GM21526 (cell line): Measurements from ENCODE around the gene HNRNPA3.
"Not testable (repeated sequence)": the region's sequence is repeated elsewhere in the genome, so short reads cannot be mapped to it uniquely, and the experiment has no call there.

Source experiments
- ATAC-seq: cut with Tn5 transposase; IDR thresholded peaks from one replicate; pipeline ENCODE4 v1.9.1; 2021; ENCODE audit warnings: moderate library complexity; ENCODE audit not compliant: unreplicated experiment, low FRiP score

The HNRNPA3 gene

GRCh38 chr2:177251165-177251542 is 38.6 kb downstream of the HNRNPA3 start:
- ATAC-seq = no peak

- ATAC-seq = no peak
Observed at GRCh38 chr2:177252808-177253531, 40.4 kb downstream of the HNRNPA3 start.

DNA sequence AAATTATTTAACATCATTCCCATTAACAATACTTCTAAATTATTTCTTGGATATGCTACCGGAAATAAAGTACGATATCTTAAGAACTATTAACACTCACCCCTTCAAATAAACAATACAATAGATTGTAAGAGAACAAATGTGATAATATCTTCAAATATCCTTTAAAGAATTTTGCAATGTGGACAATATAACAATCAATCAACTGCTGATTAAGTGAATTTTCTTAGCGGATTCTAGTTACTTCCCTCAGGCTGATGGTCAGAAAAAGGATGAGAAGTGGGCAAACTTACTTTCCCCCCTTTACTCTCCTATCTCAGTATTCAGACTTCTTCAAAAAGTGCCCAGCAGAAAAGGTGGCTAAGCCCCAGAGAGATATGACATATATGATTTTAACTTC is 41.1 kb downstream of the HNRNPA3 start:
- no peak for ATAC-seq

DNA sequence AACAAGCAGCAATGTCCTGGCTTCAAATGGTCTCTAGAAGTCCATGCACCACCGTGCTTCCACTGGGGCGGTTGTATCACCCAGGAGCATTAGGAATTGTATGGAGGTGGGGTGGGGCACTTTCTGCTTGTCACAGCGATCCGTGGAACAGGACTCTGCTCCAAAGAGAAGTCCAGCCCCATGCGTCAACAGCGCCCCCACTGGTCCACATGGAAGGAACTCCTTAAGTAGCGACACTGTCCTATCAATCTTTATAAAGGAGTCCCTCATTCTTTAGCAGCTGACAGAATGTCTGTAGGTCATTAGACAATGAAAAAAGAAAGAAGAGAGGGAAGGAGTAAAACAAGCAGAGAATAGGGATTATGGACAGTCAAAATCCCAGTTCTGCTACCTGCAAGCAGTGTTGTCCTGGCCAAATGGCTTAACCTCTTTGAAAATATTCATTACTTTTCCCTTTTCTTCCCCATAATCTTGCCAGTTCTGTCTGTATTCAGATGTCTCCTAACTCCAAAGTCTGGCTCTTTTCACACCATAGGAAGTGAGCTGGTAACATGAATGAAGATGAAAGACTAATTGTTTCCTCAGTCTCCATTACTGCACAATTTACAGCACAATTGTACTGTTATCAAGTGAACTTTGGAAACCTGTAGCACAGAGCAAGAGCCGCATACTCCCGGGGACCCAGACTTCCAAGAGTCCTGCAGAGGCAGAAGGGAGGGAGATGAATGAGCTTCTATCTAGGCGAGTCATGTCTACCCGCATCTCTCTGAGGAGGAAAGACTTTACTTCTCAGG is 42.0 kb downstream of the HNRNPA3 start:
- no peak for ATAC-seq

- ATAC-seq = no peak
Observed at GRCh38 chr2:177255227-177255601, 42.6 kb downstream of the HNRNPA3 start.

DNA sequence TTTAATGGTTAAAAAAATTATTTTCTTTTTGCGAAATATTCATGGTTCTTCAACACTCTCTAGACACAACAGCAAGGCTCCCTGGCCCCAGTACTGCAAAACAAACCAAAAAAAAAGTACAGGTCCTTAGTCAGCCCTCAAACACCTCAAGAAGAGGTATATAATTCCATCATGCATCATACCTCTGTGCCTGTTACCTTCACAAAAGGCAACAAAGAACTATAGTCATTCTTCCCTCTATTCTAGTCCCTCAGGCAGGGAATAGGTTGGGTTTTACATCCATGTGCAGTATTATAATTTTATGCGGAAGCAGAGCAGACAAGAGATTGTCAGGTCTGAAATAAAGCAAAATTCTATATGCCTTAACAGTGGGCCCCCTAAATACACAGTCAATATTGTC is 43.4 kb downstream of the HNRNPA3 start:
- no peak for ATAC-seq

DNA sequence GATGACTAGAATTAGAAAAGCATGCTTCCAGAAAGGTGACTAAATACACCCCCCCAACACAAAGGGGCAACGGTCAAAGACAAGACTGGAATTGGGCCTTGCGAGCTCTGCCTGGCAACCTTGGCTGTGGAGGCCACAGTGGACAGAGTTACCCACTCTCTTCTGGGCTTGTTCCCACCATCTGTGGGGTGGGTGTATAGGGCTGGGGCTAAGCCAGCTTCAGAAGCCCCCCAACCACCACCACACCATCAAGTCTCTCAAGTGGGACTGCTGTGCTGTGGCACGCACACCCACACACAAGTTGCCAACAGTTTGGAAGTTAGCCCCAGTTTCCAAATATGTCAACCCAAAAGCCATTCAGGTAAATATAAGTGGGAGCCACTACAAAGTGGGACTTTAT is 44.1 kb downstream of the HNRNPA3 start:
- ATAC-seq = no peak

GRCh38 chr2:177257471-177257870 is 44.9 kb downstream of the HNRNPA3 start:
- no peak for ATAC-seq

- no peak for ATAC-seq
Observed at GRCh38 chr2:177258059-177258458, 45.5 kb downstream of the HNRNPA3 start.

- ATAC-seq = no peak
Observed at GRCh38 chr2:177260379-177260778, 47.8 kb downstream of the HNRNPA3 start.

DNA sequence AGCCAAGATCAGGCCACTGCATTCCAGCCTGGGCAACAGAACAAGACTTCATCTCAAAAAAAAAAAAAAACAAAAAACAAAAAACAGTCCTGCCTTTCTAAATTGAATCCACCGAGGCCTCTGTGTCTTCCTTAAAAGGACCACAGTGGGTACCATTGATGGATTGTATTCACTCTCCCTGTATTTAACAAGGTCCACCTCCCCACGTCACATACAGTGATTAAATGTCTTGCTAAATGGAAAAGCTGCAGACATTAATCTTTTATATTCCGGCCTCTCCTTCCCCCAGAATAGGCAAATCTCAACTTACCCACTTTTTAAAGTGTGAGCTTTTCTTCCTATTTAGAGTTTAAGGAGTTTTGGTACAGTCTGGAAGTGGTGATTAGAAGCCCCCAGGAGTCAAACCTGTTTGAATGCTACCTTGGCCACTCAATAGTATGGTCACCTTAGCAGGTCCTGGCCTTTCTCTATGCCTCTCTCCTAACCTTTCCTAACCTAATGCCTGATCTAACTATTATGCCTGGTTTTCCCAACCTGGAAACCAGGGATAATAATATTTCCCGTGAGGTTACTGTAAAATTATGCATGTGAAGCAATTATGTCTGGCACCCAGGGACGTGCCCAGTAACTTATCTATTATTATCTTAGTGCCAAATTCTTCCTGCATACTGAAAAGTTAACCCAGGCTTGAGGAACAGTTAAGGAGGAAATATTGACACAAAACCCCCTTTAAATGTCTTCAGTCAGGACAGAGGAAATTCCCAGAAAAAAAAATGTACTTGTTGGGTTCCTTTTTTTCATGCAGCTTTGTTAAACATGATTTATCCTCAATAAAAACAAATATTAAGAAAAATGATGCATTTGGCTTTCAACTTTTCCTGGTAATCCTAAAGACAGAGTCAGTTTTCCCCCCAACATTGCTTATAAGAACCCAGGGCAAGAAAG is 48.8 kb downstream of the HNRNPA3 start:
- ATAC-seq = no peak

- no peak for ATAC-seq
Observed at GRCh38 chr2:177262092-177262491, 49.5 kb downstream of the HNRNPA3 start.

DNA sequence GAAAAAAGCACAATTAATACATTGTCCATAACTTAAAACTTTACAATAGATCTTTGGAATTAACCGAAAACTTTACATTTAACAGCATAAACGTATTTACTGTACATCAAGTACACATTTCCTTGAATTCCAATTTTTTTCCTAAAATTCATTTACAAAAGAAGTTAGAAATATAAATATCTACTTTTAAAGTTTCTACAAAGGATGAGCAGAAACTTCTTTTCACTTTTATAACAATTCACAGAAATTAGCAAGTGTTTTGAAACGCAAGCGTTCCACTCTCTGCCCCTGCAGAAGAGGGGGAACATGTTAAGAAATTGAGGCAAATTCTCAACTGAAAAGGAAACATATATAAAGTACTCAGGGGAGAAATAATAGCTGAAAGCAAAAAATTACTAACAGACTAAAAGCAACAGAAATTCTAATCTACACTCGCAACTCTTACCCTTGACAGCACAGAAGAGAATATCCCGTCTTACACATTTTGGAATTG is 50.4 kb downstream of the HNRNPA3 start:
- no peak for ATAC-seq

GRCh38 chr2:177263451-177264208 is 51.0 kb downstream of the HNRNPA3 start:
- ATAC-seq = peak; percentile 50

- peak; percentile 17 for ATAC-seq
Observed at GRCh38 chr2:177264209-177264692, 51.7 kb downstream of the HNRNPA3 start.

GRCh38 chr2:177264693-177265587 is 52.3 kb downstream of the HNRNPA3 start, which contains the start of gene NFE2L2:
TSS of gene NFE2L2 (minus strand) at chr2:177264727. CDS start at chr2:177264576, 151 bp downstream.
- ATAC-seq = peak; percentile 58

GRCh38 chr2:177265824-177266817 is 53.5 kb downstream of the HNRNPA3 start:
- ATAC-seq = no peak

DNA sequence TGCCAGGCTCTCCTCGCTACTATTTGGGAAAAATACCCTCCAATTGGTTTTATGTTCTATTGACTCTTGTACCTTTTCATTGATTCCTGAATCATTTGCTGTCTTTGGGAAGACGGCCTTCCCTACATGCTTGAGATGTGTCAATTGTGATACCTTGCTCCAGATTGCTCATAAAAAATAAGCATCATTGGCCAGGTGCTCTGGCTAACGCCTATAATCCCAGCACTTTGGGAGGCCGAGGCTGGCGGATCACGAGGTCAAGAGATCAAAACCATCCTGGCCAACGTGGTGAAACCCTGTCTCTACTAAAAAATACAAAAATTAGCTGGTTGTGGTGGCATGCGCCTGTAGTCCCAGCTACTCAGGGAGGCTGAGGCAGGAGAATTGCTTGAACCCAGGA is 54.4 kb downstream of the HNRNPA3 start:
- ATAC-seq = not testable (repeated sequence)
